Esophagus mucosa (tissue), 1 donor: ENCODE data around the gene HOXA4. TPM values are rescaled to one million over a fixed set of nuclear protein-coding genes. Genes with fewer than 3 reads are reported as not detected.
A peak's percentile ranks its signal among the peaks of the same experiment; 100 is the strongest.

ENCODE experiments used
- ATAC-seq: fragments of 200-7000 bp; cut with Tn5 transposase; one replicate; pipeline ENCODE4 v1.9.1; 2020
- total RNA-seq: library from RNA; stranded (reverse); gene quantifications from one replicate; pipeline ENCODE4 v1.2.4, GENCODE V29; 2023
- donor health status: DM: yes; HTN: yes; CAD: no.

Gene HOXA4
- total RNA-seq, 1 donor from 2014 or later = 5.5 TPM

GRCh38 chr7:27157702-27158431 is 27.3 kb upstream of the HOXA4 start:
- no peak for ATAC-seq

- no peak for ATAC-seq
Observed at GRCh38 chr7:27156916-27157701, 26.6 kb upstream of the HOXA4 start.

GRCh38 chr7:27156508-27156898 is 25.9 kb upstream of the HOXA4 start, which contains the start of gene HOXA7:
Gene HOXA7 (minus strand): TSS chr7:27156675. CDS start chr7:27156545, 130 bp downstream.
- peak; percentile 42 for ATAC-seq

- peak; percentile 47 for ATAC-seq
Observed at GRCh38 chr7:27155816-27156507, 25.4 kb upstream of the HOXA4 start.

GRCh38 chr7:27154901-27155815 is 24.6 kb upstream of the HOXA4 start:
- ATAC-seq = peak; percentile 21

GRCh38 chr7:27154369-27154768 is 23.8 kb upstream of the HOXA4 start:
- ATAC-seq = no peak

GRCh38 chr7:27153526-27153925 is 23.0 kb upstream of the HOXA4 start:
- ATAC-seq = no peak

- ATAC-seq = no peak
Observed at GRCh38 chr7:27152816-27153442, 22.4 kb upstream of the HOXA4 start.

- ATAC-seq = no peak
Observed at GRCh38 chr7:27151931-27152815, 21.6 kb upstream of the HOXA4 start, which contains the start of gene HOXA3. Gene HOXA3 (minus strand): TSS chr7:27152583. CDS start chr7:27110640, 41,943 bp downstream.

- ATAC-seq = no peak
Observed at GRCh38 chr7:27151341-27151930, 20.9 kb upstream of the HOXA4 start.

- peak; percentile 62 for ATAC-seq
Observed at GRCh38 chr7:27150568-27151340, 20.2 kb upstream of the HOXA4 start.

GRCh38 chr7:27149842-27150567 is 19.4 kb upstream of the HOXA4 start:
- ATAC-seq = peak; percentile 3

GRCh38 chr7:27148756-27149641 is 18.4 kb upstream of the HOXA4 start:
- no peak for ATAC-seq

- ATAC-seq = peak; percentile 30
Observed at GRCh38 chr7:27148031-27148755, 17.6 kb upstream of the HOXA4 start.

GRCh38 chr7:27147199-27148030 is 16.9 kb upstream of the HOXA4 start, which contains the start of gene HOXA6:
Gene HOXA6 (minus strand): TSS chr7:27147774. CDS start chr7:27147749, 25 bp downstream.
- no peak for ATAC-seq
